Measurements from ENCODE around the gene HOXB4. TPM values are rescaled to one million over a fixed set of nuclear protein-coding genes. Genes with fewer than 3 reads are reported as not detected.

Gene HOXB4
- total RNA-seq, 1 experiment from 2014 or later: 0.45 TPM

DNA sequence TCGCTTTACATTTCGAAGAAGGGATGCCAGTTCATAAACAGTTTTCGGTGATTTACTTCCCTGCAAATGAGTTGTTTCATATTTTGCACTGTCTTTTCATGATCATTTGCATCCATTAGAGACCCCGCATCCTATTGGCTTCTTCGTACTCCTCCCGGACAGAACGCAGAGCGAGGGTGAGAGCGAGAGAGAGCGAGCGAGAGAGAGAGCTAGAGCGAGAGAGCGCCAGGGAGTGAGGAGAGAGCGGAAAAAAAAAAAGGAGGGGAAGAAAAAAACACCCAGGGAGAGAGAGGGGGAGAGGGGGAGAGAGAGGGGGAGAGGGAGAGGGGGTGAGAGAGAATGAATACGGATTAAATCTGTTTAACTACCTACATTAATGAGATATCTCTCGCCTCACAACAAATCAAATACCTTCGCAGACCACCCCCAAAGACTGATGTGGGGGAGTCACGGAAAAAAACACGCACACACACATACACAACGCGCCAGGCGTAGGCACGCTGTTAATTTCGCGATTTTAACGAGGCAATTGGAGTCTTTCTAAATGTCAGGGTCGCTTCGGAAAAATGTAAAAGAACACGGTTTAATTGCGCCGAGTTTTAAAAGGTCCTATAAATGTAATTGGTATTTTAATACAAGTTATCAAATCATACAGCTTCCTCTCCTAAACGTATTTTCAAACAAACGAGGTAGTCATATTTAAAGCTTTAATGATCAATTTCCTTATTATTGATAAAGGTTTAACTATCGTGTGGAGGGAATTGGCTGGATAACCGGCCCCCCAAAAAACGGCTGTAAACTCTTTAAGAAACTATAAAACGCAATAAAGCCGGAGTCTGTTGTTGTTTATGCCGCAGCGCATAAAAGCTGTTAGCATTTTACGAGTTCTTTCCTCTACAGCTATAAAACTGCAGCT is 37.2 kb upstream of the HOXB4 start, which contains the start of gene HOXB8:
TSS of gene HOXB8 (minus strand) at position 246 of the 916 bp plus-strand sequence. CDS start 588 bp downstream, outside the sequence.
- DNase-seq (ENCODE audit: low spot score): no peak

DNA sequence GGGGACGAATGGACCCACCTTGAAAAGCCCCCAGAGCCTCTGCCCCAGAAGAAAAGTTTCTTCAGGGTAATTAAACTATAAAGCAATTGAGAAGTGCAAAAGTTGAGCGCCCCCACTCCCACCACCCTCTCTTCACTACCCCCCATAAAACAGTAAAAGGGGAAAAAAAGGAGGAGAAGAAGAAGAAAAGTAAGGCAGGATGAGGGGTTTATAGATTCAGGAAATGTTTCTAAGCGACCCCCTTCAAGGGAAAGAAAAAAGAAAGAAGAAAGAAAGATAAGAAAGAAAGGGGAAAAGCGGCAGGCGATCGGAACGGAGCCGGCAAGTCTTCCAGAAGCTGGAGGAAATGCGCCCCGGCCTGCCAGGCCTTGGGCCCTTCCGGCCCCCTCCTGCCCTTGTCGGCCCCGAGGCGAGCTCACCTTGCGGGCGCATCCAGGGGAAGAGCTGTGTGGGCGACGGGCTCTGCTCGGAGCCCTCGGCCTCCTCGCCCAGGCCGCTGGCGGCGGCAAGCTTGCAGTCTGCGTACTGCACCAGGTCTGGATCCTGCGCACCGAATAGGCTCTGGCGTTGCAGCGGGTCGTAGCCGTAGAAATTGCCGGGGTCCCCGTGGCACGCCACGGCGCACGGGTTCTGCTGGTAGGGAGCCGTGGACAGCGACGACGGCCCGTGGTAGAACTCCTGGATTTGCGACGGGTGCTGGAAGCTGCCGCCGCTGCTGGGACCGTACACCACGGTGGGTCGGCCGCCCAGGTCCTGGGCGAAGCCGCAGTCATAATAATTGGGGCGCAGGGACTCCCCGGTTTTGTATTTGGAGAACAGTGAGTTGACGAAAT is 35.9 kb upstream of the HOXB4 start:
- no peak for DNase-seq (ENCODE audit: low spot score)

DNA sequence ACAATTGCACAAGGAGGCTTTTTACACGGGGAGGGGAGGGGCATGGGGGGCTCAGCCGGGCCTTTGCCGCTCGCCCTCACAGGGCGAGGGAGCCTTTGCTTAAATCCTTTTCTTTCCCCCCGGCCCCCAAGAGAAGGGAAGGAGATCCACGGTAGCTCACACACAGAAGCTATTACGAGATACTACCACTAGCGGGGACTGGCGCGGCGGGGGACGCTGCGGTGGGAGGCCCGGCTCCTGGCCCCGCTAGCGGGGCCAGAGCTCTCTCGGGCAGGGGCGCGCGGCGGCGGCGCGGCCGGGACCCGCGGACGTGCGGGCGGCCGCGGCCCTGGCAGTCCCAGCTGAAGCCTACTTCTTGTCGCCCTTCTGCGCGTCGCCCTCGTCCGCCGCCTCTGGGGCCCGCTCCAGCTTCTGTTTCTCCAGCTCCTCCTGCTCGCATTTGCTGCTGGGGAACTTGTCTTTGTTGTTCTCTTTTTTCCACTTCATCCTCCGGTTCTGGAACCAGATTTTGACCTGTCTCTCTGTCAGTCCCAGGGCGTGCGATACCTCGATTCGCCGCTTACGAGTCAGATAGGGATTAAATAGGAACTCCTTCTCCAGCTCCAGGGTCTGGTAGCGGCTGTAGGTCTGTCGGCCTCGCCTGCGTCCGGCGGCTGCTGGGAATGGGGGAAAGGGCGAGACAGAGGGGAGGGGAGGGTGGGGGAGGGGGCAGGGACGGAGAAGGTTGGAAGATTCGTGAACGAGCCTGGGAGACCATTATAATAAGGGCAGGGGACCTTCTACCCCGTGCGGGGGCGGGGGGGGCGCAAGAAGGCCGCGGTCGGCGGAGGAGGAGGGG is 34.9 kb upstream of the HOXB4 start:
- peak; percentile 51 for DNase-seq (ENCODE audit: low spot score)

DNA sequence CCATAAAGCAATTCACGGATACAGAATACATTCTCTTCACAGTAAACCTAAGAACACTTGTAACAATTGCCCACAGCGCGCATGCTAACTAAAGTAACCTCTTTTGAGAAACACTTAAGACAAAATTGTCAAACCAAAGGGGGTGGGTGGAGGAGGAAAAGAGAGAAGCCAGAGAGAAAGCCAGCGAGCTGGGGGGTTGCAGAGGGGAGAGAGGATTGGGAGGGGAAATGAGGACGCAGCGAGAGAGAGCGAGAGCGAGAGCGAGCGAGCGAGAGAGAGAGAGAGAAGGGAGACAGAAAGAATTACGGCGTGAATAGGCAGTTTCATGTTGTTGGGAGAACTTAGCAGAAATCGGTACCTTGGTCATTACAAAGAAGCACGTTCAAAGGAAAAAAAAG is 34.3 kb upstream of the HOXB4 start:
- DNase-seq (ENCODE audit: low spot score): peak; percentile 39

DNA sequence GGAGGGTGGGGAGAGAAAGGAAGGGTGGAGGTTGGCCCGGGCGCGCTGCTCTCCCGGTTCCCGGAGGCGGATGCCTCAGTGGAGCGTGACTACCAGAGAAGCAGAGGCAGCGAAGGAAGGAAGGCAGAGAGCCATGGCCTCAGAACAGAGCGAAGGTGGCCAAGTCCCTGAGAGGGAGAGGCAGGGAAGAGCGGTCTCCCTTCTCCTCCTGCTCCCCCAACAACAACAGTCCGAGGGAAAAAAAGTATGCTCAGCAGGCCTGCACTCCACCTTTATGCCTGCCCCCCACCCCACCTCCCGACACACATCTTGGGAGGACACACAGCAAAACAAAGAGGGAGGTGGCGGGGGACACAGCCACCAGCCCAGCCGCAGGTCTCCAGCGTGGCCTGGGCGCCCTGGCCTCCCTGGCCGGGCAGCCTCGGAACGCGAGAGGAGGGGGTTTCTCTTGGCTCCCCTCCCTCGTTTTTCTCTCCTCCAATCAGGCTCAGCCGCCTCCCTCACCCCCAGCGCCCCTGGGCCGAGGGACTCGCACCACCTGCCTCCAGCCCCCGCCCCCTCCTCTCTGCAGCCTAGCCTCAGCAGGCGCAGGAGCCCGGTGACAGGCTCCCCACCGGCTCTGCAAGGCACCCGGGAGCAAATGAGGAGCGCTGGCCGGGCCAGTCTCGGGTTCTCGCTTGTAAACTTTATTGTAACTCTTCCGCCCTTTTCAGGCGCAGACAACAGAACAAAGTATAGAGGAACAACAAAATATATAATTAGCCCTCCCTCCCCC is 33.7 kb upstream of the HOXB4 start:
- peak; percentile 31 for DNase-seq (ENCODE audit: low spot score)

DNA sequence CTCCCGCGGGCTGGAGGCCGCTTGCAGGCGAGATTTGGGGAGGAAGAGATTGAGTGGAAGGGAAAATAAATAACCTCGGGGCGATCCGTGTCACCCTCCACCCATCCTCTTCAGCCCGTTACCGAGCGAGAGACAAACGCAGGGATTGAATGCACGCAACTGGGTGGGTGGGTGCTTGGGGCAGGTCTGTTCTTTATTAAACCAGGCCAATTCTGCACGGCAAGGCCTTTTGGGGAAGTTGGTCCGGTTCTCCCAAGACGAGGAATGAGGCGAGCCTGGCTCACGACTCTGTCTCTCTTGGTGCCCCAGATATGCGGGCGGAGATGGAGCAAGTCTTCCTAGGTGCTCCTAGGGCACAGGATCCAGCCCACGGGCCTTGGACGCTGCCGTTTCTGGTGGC is 33.1 kb upstream of the HOXB4 start:
- no peak for DNase-seq (ENCODE audit: low spot score)

DNA sequence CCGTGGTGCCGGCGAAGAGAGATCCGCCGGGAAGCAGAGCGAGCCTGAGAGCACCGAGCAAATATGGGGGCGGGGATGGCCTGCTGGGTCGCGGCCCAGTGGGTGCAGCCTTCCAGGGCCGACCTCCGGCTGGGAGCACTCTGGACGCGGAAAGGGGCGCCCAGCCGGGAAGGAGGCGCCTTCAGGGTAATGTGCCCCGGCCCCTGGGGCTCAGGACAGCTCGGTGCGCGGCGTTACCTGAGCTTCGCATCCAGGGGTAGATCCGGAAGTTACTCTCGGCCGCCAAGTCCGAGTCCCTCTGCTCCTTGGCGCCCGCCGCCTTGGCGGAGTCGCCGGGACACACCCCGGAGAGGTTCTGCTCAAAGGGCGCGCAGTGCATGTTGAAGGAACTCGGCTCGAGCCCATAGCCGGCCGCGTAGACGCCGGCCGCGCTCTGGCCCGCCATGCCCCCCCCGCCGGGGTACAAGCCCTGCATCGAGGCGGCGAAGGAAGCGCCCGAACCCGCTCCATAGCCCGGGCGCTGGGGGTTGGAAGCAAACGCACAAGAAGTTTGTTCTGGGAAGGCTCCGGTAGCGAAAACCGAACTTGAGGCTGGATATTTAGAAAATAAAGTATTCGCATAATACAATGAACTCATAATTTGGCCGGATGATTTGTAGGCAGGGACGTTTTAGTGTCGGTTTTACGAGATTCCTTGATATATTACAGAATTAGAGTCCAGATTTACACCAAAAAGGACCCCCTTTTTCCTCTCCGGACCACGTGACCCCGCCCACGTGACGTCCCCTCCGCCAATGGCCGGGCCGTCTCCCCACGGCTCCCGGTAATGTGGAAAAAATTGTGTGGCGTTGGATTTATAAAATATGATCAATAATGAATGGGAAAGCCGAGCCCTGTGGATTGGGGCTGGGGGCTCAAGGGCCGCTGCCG is 32.4 kb upstream of the HOXB4 start, which contains the start of gene HOXB7:
TSS of gene HOXB7 (minus strand) at position 736 of the 930 bp plus-strand sequence. CDS start at position 637, 99 bp downstream.
- DNase-seq (ENCODE audit: low spot score): peak; percentile 69

DNA sequence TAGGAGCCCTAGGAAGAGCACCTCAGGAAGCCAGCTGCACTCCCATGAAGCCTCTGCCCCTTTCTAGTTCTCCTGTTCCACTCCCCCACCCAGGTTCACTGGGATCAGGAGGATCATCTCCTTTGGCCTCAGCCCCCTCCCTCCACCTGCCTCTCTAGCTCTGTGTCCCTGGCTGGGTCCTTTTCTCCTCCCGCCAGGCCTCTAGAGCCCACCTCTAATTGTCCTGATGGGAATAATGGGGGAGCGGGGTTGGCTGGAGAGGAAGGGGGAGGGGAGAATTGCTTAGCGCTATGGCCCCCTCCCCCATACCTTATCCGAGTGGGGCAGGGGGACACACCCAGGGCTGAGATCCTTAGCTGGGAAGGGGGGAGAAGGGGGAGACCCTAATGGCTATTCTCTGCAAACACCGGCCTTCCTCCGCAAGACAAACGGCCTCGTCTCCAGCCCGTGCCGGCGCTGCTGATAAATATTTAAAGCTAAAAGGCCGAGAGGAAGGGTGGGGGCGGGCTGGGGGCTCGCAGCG is 31.7 kb upstream of the HOXB4 start:
- no peak for DNase-seq (ENCODE audit: low spot score)

DNA sequence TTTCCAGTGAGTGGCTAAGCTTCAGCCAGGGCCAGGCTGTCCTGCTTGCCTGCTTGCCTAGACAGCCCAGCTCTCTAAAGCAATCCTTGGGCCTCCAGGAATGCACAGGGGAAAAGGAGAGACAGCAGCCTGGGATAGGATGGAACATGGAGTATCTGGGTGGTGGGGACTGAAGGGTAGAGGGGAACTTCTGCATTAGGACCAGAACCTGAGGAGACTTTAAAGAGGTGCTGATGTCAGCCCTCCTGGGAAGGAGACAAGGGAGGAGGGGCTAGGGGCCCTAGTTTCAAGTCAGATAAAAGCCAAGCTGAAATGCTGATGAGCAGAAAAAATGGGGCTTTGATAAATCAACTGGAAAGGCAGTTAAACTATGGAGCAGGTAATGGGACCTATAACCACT is 30.9 kb upstream of the HOXB4 start:
- no peak for DNase-seq (ENCODE audit: low spot score)

DNA sequence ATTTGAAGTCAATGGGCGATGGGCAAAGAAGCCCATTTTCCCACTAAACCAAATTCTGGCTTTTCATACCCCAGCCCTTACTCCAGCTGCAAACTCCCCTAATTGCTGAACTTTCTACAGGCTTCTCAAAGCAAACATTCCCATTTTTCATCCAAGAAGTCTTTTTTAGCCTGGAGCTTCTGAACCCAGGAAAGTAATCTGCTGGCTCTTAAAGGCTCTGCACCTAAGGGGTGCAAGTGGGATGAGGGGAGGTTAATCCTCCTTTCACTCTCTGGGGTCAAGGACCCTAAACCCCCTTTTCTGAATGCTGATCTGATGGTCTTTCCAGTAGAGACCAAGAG is 30.3 kb upstream of the HOXB4 start:
- no peak for DNase-seq (ENCODE audit: low spot score)

DNA sequence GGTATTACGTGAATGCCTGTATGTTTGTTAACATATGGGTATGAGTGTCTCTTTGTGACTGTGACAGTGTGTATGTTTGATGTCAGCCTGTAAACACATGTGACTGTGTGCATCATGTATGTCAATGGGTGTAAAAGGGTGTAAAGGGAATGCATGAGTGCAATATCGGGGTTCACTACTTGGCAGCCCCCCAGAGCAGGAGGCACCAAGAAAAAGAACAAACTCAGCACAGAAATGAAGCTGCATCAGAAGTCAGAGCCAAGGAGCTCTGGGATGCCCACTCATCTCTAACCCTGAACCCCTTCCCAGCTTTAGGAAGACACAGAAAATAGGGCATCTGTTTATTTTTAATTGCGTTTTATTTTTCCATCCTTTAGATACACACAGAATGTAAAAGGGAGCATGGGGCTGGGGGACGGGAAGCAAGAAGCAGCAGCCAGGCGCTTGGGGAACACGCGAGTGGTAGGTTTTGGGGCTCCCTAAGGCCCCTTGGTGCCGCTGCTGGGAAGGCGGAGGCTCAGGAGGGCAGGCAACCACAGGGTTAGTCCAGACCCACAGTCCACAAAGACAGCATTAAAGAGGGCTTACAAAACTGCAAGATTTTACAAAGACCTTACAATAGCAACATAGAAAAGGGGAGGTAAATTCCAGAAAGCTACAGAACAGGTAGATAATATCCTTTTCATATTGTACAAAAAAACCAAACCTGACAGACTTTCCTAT is 28.9 kb upstream of the HOXB4 start:
- no peak for DNase-seq (ENCODE audit: low spot score)

DNA sequence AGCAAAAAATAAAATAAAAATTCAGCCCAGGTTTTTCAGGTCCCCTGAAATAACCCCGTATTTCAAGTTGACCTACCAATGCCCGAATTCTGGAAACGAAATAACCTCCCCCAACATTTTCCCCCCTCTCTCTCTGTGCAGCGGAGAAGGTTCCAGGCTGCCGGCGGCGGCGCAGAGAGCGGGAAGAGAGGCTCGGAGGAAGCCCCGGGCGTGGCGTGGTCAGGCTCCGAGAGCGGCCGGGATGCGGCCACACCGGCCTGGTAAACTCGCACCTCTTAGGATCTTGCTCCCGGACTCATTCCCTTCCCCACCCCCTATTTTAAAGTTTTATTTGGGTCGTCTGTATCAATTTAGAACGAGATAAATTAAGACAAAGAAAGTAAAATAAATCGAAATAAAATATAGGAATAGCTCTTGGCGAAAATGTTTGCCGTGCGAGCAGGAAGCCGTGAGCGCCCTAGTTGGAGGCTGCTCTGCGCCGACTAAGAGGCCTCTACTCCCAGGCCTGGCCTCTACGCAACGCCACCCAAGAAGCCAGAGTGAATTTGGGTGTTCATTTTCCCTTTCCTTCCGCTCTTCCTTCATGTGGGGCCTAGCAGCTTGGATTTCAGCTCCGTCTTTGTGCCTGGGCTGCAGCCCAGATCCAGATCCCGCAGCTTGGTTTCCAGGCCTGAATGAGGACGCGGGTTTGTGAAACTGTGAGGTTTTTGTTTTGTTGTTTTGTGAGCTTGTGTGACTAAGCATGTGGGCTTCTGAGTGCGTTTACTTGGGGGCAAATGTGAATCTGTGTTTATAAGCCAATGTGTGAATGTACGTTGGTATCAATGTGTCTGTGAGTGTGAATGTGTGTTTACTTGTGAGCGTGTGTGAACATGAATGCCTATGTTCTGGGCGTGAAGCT is 28.1 kb upstream of the HOXB4 start:
- no peak for DNase-seq (ENCODE audit: low spot score)

DNA sequence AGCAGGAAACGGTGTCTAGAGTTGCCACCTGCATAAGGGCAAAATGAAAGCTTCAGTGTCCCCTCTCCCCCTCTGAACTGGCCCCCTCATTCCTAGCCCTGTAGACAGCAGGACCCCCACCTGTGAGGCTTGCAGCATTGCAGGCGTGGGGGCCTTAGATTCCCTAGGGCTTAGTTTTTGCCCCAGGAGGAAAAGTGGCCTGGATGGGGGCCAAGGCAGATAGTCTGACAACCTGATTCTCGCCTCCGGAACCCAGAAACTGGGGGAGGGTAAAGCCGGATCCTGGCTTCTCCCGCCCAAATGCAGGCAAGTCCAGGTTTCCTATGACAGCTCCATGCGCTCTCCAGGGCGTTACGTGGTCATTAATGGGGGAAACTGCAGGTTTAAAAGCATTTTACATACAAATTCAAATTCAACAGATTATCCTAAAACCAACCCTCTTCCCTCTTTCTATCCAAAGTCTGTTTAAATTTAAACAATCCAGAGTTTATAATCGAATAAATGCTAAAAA is 27.3 kb upstream of the HOXB4 start:
- DNase-seq (ENCODE audit: low spot score): no peak

DNA sequence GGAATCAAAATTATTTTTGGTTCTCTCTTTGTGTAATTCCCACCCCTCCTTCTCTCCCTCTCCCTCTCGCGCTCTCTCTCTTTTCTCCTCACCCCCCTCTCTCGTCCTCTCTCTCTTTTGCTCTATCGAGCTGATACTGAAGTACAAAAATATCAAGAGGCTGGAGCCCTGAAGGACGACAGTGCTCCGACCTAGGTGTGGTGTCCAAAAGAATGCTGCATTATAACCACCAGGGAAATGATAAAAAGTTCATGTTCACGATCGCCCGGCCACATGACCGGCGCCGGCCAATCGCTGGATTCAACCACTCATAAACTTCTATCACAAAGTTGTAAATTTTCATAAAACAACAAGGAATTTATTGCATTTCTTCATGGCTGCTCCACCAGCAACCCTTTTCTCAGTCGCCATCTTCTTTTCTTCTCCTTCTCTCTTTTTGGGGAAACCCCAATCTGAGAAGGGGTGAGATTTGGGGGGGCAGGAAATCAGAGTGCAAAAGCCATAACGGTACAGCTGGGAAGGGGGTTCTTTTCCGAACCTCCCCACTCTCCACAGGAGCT is 26.7 kb upstream of the HOXB4 start, which contains the start of gene HOXB6:
TSS of gene HOXB6 (minus strand) at position 217 of the 560 bp plus-strand sequence. CDS start 6,836 bp downstream, outside the sequence.
- DNase-seq (ENCODE audit: low spot score): peak; percentile 69

DNA sequence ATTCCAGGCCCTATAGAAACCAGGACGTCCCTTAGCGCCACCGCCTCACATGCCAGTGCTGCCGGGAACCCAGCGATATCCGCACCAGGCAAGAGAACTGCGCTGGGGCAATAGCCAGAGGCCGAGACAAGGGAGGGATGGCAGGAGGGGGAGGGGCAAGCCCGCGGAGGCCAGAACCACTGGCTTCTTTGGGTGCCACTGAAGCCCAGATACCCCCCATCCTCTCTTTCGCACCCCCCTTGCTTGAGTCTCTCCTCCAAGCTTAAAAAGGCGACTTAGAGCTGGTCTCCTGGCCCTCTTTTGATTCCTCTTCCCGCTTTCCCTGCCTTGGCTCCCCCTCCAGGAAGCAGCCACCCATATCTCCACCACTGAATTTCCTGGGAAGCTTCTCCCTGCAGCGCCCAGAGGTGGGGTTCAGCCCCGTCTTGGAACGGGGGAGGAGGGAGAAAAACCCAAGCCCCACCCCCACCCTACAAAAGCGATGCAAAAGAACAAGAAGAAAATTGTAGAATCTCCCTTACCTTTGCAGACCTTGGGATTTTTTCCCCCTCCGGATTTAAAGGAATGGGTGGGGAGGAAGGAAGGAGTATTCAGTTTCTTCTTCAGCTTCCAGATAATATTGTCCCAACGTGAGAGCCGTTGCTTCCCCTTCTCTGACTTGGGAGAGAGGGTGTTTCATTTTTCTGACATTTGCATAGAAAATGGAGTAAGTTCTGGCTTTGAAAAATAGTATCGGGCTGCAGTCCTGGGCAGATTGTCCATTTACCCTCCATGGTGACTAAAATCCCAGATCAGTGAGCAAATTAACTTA is 26.0 kb upstream of the HOXB4 start:
- peak; percentile 82 for DNase-seq (ENCODE audit: low spot score)

Measured in H4 (cell line).